ENCODE results near the gene SAMMSON. TPM values are rescaled to one million over a fixed set of nuclear protein-coding genes. Genes with fewer than 3 reads are reported as not detected.

Gene SAMMSON
- total and polyA plus RNA-seq, 2 donors (not counting 1 experiment from before 2014, with no cell fraction given): not detected

DNA sequence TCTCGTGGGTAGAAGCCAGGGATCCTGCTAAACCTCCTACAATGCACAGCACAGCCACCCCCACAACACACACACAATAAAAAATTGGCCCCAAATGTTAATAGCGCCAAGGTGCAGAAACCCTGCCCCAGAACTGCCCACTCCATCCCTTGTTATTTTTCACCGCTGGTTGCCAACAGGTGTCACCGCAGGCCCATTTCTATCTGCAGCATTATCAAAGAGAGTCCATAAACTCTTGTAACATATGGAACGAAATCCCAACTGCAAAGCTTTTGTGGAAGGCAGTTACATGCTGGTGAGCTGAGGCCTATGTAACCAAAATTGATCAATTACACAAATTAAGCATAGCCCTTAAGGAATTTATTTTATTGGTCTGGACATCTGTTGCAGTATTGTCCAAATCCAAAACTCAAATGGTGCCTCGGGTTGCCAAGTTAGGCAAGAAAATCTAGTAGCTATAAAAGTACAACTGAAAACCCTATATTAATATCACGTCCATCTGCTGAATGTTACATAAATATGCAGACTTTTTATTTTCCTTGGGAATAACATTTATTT is 66.2 kb downstream of the SAMMSON start:
- H3K36me3 ChIP-seq (replicated peaks in 1 of 2; ENCODE audit: control extremely low read depth in 1 of 2, control insufficient read depth in 1 of 2, extremely low read depth in 1 of 2, insufficient read depth in 2 of 2, low read length in 1 of 2): no peaks in the 10 kb centered on the region
- no peaks in the 10 kb centered on the region for H3K4me1 Mint-ChIP-seq
- ATAC-seq (ENCODE audit: low read depth) (no peak), DNase-seq (no peak)
- WGBS (ENCODE audit: insufficient coverage): 87% methylated on average over 5 of the region's 7 CpGs
- no peaks in the 10 kb centered on the region for H3K9me3 Mint-ChIP-seq (ENCODE audit: insufficient read depth)
- H3K27ac ChIP-seq (ENCODE audit: low read length in 2 of 2): no peak overlapping the region
- no peak overlapping the region for H3K9ac ChIP-seq (ENCODE audit: low read length)
- H3K79me2 ChIP-seq (ENCODE audit: control insufficient read depth, insufficient read depth, low read length): no peaks in the 10 kb centered on the region
- H3K4me2 ChIP-seq (replicated peaks; ENCODE audit: low read depth, low read length, poor library complexity, severe bottlenecking): no peak overlapping the region
- intact Hi-C loops (cut with micrococcal nuclease): no loop called here
- TF ChIP-seq, protein P1, sequence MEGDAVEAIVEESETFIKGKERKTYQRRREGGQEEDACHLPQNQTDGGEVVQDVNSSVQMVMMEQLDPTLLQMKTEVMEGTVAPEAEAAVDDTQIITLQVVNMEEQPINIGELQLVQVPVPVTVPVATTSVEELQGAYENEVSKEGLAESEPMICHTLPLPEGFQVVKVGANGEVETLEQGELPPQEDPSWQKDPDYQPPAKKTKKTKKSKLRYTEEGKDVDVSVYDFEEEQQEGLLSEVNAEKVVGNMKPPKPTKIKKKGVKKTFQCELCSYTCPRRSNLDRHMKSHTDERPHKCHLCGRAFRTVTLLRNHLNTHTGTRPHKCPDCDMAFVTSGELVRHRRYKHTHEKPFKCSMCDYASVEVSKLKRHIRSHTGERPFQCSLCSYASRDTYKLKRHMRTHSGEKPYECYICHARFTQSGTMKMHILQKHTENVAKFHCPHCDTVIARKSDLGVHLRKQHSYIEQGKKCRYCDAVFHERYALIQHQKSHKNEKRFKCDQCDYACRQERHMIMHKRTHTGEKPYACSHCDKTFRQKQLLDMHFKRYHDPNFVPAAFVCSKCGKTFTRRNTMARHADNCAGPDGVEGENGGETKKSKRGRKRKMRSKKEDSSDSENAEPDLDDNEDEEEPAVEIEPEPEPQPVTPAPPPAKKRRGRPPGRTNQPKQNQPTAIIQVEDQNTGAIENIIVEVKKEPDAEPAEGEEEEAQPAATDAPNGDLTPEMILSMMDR (IDR thresholded peaks at IDR 0.05): no peak
- no peak overlapping the region for H3K27ac Mint-ChIP-seq
- H3K9me3 ChIP-seq (ENCODE audit: control extremely low read depth in 1 of 3, control insufficient read depth in 2 of 3, insufficient read depth in 1 of 3, low read length in 2 of 3): no peaks in the 10 kb centered on the region
- no peaks in the 10 kb centered on the region for H3K4me1 ChIP-seq (ENCODE audit: control insufficient read depth in 2 of 2, insufficient read depth in 2 of 2, low read length in 2 of 2)
- H3K4me3 ChIP-seq (ENCODE audit: control extremely low read depth in 1 of 5, extremely low read depth in 1 of 5, insufficient read depth in 1 of 5, low read depth in 2 of 5, low read length in 4 of 5): no peak overlapping the region
- POLR2A ChIA-PET: no interaction called here
- H3K4me3 Mint-ChIP-seq: no peak overlapping the region
- H3K27me3 Mint-ChIP-seq: peaks cover 19% of the 10 kb centered on the region
- no peaks in the 10 kb centered on the region for H4K20me1 ChIP-seq (ENCODE audit: control insufficient read depth, insufficient read depth, low read length, poor library complexity, severe bottlenecking)
- no peak overlapping the region for H2AFZ ChIP-seq (ENCODE audit: insufficient read depth, low read depth, low read length, poor library complexity, severe bottlenecking)
- CTCF ChIA-PET: no interaction called here
- H3K27me3 ChIP-seq (replicated peaks in 1 of 4; ENCODE audit: control extremely low read depth in 1 of 4, control insufficient read depth in 3 of 4, insufficient read depth in 4 of 4, low read length in 3 of 4): peaks cover 0 to 5% (median 0%) of the 10 kb centered on the region in 4 experiments

DNA sequence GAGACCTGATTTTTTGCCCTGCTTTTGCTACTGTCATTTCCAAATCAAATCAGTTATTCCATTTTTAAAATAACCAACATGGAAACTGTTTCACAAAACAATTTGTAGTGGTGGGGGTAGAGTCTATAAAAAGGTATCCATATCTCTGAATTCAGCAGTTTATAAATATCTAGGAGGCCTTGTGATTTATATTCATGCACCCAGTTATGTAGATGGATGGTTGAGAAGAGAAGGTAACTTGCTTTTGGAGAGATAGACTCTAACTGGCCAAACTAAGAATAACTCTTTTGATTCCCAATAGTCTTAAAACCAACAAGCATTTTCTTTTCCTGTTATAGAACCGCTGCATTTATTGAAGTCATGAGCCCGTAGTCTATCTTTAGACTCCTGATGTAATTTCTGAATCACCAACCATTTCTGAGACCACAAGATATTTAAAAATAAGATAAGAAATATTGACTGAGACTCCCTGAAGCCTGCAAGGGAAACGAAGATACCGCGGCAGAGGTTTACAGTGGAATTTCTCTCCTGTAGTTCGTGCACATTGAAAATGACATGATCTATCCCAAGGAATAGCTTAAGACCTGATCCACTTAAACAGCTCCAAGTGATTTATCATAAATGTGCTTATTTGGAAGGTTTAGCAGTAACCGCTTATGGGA is 68.5 kb downstream of the SAMMSON start:
- H3K27me3 ChIP-seq (replicated peaks in 1 of 4; ENCODE audit: control extremely low read depth in 1 of 4, control insufficient read depth in 3 of 4, insufficient read depth in 4 of 4, low read length in 3 of 4): peaks cover 0 to 8% (median 0%) of the 10 kb centered on the region in 4 experiments
- H3K4me1 ChIP-seq (ENCODE audit: control insufficient read depth in 2 of 2, insufficient read depth in 2 of 2, low read length in 2 of 2): no peaks in the 10 kb centered on the region
- H3K4me1 Mint-ChIP-seq: no peaks in the 10 kb centered on the region
- ATAC-seq (ENCODE audit: low read depth): no peak
- no peaks in the 10 kb centered on the region for H3K79me2 ChIP-seq (ENCODE audit: control insufficient read depth, insufficient read depth, low read length)
- H3K4me2 ChIP-seq (replicated peaks; ENCODE audit: low read depth, low read length, poor library complexity, severe bottlenecking): no peak overlapping the region
- POLR2A ChIA-PET: no interaction called here
- intact Hi-C loops (cut with micrococcal nuclease): no loop called here
- no peak for DNase-seq
- H3K27me3 Mint-ChIP-seq: peaks cover 29% of the 10 kb centered on the region
- H3K9ac ChIP-seq (ENCODE audit: low read length): no peak overlapping the region
- CTCF ChIA-PET: interaction anchor here (0.6 kb wide), 1 partner anchor 1705 kb away, joined by 3 read pairs; no protein-coding TSS in a partner anchor
- no peak overlapping the region for H3K27ac ChIP-seq (ENCODE audit: low read length in 2 of 2)
- H4K20me1 ChIP-seq (ENCODE audit: control insufficient read depth, insufficient read depth, low read length, poor library complexity, severe bottlenecking): no peaks in the 10 kb centered on the region
- H3K4me3 ChIP-seq (ENCODE audit: control extremely low read depth in 1 of 5, extremely low read depth in 1 of 5, insufficient read depth in 1 of 5, low read depth in 2 of 5, low read length in 4 of 5): no peak overlapping the region
- TF ChIP-seq EZH2 (IDR thresholded peaks at IDR 0.05; ENCODE audit: borderline replicate concordance, insufficient read depth, low read depth, low read length, poor library complexity, severe bottlenecking): no peak
- TF ChIP-seq, protein P1 (IDR thresholded peaks at IDR 0.05): no peak
- H3K4me3 Mint-ChIP-seq: no peak overlapping the region
- whole genome bisulfite sequencing (ENCODE audit: insufficient coverage): no CpG with 5 or more reads among the region's 7 CpGs
- no peaks in the 10 kb centered on the region for H3K9me3 Mint-ChIP-seq (ENCODE audit: insufficient read depth)
- no peak overlapping the region for H3K27ac Mint-ChIP-seq
- no peaks in the 10 kb centered on the region for H3K36me3 ChIP-seq (replicated peaks in 1 of 2; ENCODE audit: control extremely low read depth in 1 of 2, control insufficient read depth in 1 of 2, extremely low read depth in 1 of 2, insufficient read depth in 2 of 2, low read length in 1 of 2)
- no peaks in the 10 kb centered on the region for H3K9me3 ChIP-seq (ENCODE audit: control extremely low read depth in 1 of 3, control insufficient read depth in 2 of 3, insufficient read depth in 1 of 3, low read length in 2 of 3)
- H2AFZ ChIP-seq (ENCODE audit: insufficient read depth, low read depth, low read length, poor library complexity, severe bottlenecking): no peak overlapping the region
